IPS DF 4.7 (cell line): ENCODE results near the gene LENG8.
"Not testable (repeated sequence)": the region's sequence is repeated elsewhere in the genome, so short reads cannot be mapped to it uniquely, and the experiment has no call there.

Source experiments
- DNase-seq: peaks from one replicate; pipeline ENCODE4 v3.0.0-alpha.2; 2013; ENCODE audit warnings: low spot score; ENCODE audit errors: extremely low read depth

LENG8 gene

DNA sequence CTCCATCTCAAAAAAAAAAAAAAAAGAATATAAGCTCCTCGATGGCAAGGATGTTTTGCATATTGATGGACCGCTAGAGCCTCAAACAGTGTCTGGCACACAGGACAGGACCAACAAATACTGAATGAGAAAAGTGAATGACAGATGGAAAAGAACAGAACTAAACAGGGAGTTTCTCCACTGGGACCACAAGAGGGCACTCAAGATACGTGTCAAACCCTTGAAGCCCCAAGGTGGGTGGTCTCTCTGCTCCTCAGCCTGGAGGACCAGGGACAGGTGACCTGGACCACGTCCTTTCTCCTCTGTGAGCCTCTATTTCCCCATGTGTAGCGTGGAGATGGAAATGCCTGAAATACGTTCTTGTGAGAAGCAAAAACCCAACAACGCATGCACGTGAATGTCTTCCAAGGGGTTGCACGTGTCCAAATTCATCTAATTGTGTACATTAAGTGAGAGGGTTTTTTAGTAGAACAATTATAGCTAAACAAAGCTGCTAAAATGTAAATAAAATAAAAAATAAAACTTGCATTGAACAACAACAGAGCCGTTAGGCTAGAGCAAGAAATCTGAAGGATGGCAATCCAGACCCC, 29.8 kb downstream of the LENG8 start:
- DNase-seq: no peak

DNA sequence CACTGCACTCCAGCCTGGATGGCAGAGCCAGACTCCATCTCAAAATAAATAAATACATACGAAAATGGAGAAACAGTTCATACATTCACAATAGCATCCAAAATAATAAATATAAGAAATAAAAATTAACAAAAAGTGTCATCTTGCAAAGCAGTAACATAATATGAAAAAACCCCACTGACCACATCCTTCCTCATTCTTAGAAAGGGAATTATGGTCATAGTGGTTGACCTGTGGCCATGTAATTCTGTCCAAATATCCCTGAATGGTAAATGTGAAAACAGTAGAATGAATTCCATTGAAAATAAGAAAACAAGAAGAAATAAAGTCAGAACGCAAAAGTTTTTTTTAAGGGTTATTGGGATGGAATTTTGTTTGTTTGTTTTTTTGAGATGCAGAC, 31.1 kb downstream of the LENG8 start:
- no peak for DNase-seq

GRCh38 chr19:54481326-54481930, 32.4 kb downstream of the LENG8 start:
- DNase-seq: no peak

DNA sequence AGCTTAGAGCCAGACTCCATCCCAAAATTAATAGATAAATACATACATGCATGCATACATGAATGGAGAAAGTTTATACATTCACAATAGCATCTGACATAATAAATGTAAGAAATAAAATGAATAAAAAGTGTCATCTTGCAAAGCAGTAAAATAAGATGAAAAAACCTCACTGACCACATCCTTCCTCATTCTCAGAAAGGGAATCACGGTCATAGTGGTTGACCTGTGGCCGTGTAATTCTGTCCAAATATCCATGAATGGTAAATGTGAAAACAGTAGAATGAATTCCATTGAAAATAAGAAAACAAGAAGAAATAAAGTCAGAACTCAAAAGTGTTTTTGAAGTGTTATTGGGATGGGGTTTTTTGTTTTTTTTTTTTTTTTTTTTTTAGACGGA, 33.9 kb downstream of the LENG8 start:
- no peak for DNase-seq

- no peak for DNase-seq
These were observed 35.5 kb downstream of the LENG8 start for GRCh38 chr19:54484451-54484850.

- DNase-seq: no peak
These were observed 36.9 kb downstream of the LENG8 start for GRCh38 chr19:54485851-54486250.

- DNase-seq: no peak
These were observed 40.3 kb downstream of the LENG8 start for GRCh38 chr19:54489341-54489740.

DNA sequence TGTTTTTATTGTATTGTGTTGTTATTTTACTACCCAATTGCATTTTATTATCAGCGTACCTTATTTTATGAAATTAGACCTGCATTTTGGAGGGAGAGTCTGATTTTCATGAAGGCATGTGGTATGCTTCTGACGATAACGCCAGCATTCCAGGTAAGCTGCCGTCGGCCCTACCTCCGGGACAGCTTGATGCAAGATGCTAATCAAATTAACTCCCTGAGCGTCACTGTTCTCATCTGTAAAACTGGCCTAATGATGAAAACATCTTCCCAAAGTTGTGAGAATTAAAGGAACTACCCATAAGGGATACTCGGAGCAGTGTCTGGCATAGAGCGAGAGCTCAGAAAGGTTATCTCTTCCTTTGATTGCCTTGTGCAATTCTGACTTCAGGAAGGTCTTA, 40.8 kb downstream of the LENG8 start:
- DNase-seq: no peak

GRCh38 chr19:54492568-54492967, 43.6 kb downstream of the LENG8 start:
- DNase-seq: no peak

- not testable (repeated sequence) for DNase-seq
These were observed 44.1 kb downstream of the LENG8 start for GRCh38 chr19:54493056-54493455.

DNA sequence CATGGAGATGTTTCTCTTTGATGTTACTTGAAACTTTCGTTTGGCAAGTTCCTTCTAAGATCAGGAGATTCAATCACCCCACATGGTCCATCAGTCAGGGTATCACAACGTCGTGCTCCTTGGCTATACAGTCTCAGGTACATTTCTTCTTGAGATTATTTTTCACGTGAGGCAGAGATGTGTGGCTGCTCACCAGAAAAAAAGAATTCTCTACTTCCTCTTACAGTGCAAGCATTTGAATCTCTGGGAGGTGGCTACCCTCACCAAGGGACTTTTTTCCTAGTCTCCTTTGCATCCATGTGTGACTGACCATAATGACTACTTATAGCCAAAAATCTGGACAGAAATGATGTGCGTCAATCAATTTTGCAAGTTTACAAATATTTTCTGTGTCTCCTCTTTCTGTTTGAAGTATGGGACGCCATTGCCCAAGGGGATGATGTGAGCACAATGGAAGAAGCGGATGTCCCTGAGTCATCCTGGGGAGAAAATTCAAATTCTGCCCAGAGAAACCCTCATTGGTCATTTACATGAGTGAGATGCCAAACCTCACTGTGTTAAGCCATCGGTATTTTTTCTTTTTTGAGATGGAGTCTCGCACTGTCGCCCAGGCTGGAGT, 45.1 kb downstream of the LENG8 start:
- no peak for DNase-seq

- not testable (repeated sequence) for DNase-seq
These were observed 46.3 kb downstream of the LENG8 start for GRCh38 chr19:54495284-54495683.

- not testable (repeated sequence) for DNase-seq
These were observed 48.9 kb downstream of the LENG8 start for GRCh38 chr19:54497747-54498450.

- DNase-seq: not testable (repeated sequence)
These were observed 49.4 kb downstream of the LENG8 start for GRCh38 chr19:54498451-54498772.

GRCh38 chr19:54502518-54503048, 53.6 kb downstream of the LENG8 start, which contains the start of gene LAIR2:
Gene LAIR2 (plus strand): TSS chr19:54502831. CDS start chr19:54502919, 88 bp downstream.
- no peak for DNase-seq

GRCh38 chr19:54505542-54505941, 56.5 kb downstream of the LENG8 start:
- DNase-seq: not testable (repeated sequence)

DNA sequence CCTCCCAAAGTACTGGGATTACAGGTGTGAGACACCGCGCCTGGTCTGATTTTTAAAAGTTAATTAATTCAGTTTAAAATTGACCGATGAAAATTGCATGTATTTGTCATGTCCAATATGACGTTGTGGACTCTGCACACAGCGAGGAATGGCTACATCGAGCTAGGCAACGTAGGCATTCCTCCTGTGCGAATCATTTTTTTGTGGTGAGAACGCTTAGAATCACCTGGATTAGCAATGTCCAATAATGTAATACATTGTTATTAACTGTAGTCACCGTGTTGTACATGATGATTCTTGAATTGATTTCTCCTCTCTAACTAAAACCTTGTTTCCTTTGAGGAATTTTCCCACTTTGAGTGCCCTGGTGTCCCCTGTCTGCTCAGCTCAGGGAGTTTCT, 57.1 kb downstream of the LENG8 start:
- no peak for DNase-seq

DNA sequence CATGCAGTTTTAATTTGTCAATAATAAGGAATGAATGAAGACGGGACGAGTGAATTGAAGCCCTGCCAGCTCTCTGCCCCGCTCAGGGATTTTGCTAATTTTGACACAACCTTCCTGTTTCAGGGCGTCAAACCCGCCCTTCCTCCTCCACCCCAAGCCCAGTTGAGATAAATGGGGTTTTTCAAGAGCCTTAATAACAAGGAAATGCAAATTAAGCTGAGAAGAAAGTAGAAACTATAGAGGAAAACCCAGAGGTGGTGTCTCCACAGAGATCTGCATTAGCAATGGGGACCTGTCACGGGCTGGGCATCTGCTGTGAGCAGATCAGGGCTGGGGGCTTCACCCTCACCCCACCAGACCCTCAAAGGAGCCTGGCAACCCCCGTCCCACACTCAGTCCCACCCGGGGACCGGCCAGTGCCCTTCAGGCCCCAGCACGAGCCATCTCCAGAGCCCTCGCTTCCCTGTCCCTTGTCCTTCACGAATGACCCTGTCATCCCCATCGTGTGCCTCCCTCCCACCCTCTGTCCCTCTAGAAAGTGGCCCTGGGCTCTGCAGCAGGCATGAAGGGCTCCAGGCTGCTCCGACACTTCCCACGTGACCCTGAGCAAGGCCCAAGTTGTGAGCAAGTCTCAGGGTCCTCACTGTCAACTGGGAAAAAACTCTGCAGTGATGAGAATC, 58.2 kb downstream of the LENG8 start:
- DNase-seq: not testable (repeated sequence)

- DNase-seq: no peak
These were observed 58.8 kb downstream of the LENG8 start for GRCh38 chr19:54507824-54508223.

DNA sequence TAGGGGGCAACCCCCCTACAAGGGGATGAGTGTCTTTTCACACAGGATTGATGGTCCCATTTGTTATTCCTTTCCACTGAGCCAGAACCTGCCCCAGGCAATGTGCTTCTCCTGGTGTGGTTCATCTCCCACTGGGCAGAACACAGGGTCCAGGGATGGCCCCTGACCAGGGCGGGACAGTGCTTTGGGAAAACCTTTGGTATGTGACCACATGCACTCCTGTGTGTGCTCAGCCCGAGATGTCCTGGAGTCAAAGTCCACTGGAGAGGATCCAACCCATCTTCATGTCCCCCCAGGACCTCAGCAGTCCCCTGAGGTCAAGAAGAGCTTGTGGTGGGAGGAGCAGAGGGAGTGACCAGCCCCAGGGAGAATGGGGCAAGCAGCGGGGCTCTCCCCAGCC, 59.5 kb downstream of the LENG8 start:
- DNase-seq: not testable (repeated sequence)

GRCh38 chr19:54509200-54509940, 60.4 kb downstream of the LENG8 start:
- not testable (repeated sequence) for DNase-seq
